DMS53 treated with DMSO at 0.1 percent for 48 hours (cell line): ENCODE results near the gene B4GALT4.

Experiments used
- DNase-seq: peaks from one replicate; lab custom pipeline; 2025; ENCODE audit not compliant: unreplicated experiment; lab: John Stamatoyannopoulos, UW

Gene B4GALT4

GRCh38 chr3:119238363-119238762, 2.3 kb downstream of the B4GALT4 start:
- DNase-seq: no peak

GRCh38 chr3:119237299-119237698, 3.4 kb downstream of the B4GALT4 start:
- no peak for DNase-seq

GRCh38 chr3:119236756-119237155, 3.9 kb downstream of the B4GALT4 start:
- no peak for DNase-seq

DNA sequence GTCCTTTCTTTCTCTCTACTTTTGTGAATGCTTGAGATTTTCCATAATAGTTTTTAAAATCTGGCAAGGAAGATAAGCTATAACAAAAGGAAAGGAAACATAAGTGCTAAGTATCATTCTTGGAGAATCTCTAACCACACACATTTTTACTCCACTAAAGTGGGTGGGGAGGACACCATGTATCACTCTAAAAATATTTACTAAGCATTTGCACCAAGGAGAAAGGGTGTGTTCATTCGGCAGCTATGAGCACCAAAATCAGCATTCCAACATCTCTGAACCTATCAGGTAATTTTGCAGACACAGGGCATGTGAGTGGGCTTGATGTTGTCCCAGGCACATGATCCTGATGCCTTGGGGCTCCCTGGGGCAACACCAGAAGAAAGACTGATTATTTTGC, 5.5 kb downstream of the B4GALT4 start:
- no peak for DNase-seq

DNA sequence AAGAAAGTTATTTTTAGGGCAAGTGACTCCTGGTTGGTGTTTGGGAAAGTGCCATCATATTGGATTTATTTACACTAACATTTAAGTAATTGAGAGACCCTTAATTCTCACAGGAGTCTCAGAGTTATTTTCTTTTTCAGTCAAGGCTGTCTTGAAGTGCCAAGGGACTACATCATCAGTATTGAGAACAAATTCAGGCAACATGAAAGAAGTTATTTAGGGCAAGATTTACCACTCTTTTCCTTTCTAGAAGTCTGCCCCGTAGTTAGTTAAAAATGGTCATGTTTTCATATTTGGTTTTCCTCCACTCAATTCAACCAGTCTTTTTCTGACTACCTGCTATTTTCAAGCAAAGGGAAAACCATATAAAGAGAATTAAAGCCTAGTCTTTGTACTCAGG, 6.1 kb downstream of the B4GALT4 start:
- DNase-seq: no peak

DNA sequence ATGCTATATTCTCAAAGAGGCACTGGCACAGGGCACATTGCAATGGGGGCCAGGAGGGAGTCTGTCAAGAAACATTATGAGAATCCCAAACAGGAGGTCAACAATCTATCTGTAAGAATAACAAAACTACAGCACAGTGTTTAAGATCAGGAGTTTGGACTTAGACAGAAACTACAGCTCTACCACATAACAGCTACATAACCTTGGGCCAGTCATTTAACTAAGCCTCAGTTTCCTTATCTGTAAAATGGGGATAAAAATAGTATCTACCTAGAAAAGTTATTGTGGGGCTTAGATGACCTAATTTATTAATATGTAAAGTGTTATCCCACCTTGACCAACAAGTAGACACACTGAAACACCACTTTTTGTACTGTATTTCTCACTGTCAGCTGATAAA, 9.9 kb downstream of the B4GALT4 start:
- no peak for DNase-seq

GRCh38 chr3:119230071-119230470, 10.6 kb downstream of the B4GALT4 start:
- DNase-seq: no peak

- no peak for DNase-seq
Measured at GRCh38 chr3:119229190-119229589, 11.5 kb downstream of the B4GALT4 start.

- DNase-seq: no peak
Measured at GRCh38 chr3:119228373-119229145, 12.1 kb downstream of the B4GALT4 start.

DNA sequence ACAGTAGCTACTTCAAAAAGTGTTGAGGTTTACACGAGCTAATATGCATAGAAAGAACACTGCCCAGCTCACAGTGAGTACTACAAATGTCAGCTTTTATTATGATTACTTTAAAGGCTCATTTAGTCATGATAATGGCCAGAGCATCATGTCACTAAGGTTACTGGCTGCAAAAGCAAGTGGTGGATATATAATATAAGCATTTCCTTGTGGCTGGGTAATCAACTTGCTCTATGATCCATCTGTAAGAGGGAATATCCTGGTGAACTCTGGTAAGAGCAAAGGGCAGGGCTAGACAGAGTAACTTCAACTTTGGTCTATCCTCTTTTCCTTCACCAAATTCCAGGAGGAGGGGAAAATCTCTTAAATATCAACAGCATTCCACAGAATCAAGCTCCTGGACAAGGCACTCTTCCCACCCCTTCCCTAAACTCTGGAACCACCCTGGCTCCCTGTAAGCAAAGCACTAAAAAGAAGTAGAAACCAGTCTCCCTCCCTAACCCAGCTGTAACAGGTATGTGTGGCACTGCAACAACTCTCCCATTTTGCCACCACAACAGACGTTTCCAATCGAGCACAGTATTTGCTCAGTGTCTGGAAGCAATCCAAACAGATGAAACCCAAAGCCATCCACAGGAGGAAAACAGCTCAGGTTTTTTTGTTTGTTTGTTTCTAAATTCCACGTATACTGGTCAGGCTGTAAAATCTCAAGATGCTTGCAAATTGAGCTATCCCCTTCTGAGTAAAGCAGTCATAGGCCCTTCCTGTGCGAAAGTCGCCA, 13.4 kb downstream of the B4GALT4 start:
- no peak for DNase-seq

- DNase-seq: no peak
Measured at GRCh38 chr3:119225121-119225520, 15.6 kb downstream of the B4GALT4 start.

- DNase-seq: no peak
Measured at GRCh38 chr3:119223511-119223910, 17.2 kb downstream of the B4GALT4 start.

DNA sequence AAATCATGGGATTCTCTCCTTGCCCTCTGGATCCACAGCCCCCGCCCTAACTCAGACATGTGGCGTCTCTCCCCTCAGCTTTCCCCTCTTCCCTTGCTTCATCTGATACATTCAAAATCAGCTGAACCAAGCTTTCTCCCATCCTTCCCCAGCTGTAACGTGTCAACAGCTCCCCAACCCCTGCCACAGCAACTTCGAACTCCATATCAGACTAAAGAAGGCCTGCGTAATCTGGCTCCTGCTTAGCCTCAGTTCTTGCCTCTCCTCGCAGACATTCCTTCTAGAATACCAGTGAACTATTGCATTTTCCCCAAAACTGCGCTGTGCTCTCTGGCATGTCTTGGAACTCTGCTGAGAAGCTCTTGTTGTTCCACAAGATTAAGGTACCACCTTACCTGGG, 18.3 kb downstream of the B4GALT4 start:
- no peak for DNase-seq

DNA sequence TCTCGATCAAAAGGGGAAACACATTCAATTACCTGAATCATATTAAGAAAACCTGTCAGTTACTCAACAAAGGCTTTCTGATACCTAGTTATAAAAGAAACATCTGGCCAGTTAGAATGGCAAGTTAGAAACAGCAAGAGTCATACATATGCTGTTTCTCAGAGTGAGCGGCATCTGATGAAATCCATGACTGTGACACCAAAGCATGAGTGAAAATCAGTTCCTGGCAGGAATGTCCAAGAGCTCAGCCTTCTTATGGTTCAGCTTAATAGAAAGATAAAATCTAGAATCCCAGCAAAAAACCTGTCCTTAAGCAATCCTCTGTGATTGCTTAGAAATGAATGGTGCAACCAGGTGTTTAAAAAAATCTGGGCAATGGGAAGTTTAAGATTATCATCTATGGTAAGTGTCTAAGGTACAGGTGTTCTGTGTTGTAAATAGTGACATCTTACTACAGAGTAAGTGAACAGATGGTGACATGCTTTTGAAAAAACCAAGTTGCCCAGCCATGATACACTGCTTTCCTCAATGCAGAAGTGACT, 18.8 kb downstream of the B4GALT4 start:
- no peak for DNase-seq

DNA sequence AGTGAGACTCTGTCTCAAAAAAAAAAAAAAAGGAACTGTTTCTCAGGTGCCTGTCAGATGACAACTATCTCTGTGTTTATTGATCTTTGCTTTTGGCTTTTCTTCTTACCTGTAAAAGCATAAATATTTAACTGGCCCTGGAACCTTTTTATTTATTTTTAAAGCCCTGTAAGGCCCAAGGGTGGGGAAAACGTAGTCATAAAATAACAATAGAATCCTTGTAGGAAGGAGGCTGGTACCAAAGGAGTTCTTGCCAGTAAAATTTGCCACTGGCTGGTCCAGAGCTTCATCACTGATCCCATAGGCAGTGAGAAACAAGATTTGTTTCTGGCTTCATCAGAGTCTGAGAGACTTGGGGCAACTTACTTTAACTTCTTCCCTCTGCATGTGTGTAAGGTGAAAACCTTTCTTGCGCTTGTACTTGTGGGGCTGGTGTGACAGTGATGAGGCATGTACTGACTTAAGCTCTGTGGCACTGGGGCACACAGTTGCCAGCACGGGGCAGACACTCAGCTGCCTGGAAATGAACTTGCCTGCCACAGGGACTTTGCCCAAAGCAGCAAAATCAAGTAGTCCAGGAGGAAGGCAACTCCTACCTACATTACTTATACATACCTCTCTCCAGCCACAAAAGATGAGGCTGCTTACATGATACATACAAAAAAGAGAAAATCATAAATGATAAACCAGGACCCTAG, 19.6 kb downstream of the B4GALT4 start:
- DNase-seq: no peak

- DNase-seq: no peak
Measured at GRCh38 chr3:119220198-119220597, 20.5 kb downstream of the B4GALT4 start.

DNA sequence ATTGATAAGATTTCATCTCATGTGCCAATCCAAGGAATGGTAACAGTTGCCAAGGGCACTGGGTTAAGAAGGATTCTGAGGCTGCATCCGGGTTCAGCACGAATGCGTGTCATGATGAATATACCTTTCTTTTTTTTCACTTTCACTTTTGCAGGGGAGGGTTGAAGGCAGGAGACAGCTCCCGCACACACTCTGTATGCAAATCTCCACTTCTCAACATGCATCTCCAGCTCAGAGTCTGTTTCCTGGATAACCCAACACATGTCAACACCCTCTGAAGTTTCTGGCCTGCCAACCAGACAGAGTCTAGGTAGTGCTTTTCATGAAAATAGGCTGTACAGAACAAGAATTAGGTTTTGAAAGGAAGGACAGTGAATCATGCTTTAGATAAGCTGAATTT, 21.6 kb downstream of the B4GALT4 start:
- DNase-seq: no peak

DNA sequence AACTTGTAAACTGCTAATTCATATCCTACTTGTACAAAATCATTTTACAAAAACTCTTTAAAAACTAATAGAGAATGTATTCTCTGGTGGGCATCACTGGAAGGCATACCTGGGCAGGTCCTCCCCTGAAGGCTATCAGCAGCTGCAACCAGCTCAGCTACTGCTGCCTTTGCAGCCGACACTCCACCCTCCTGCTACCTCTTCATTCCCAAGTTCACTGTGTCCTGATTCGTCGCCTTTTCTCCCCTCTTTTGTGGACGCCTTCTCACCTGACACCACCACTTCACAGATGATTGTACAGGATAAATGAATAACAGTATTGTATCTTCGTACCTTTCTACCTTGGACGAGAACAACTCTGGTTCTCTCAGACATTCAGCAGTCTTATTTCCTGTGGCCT, 28.9 kb downstream of the B4GALT4 start:
- no peak for DNase-seq

DNA sequence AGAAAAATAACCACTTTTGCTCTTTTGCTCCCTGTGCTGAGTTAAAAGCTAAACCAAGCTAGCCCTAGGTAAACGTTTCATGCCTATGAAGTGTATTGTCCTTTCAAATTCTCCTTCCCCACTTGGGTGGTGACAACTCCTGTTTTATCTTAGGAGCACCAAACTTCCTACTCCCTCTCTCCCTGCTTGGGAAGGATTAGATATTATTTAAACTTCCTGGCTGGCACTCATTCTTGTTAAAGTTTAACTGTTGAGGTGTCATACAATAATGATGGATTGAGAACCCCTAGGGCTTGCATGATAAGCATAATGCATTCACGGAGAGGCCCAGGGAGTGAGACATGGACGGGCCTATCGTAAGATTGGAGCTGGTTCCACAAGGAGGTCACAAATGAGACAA, 29.5 kb downstream of the B4GALT4 start:
- DNase-seq: no peak

DNA sequence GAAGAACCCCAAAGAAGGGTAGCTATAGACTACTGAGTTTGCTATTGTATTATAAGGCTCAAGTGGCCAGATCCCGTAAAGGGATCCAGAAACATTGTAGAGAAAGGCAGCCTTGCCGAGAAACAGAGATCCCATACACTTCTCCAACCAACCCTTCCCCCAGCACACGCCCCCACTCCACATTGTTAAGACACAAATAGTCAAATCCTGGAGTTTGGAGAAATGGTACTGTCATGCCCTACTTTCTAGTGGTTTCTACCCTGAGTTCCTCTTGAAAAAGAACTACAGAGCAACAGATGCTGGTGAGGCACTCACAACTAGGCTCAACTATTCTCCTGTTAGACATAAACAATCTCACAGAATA, 33.2 kb downstream of the B4GALT4 start:
- no peak for DNase-seq

GRCh38 chr3:119206611-119207511, 33.8 kb downstream of the B4GALT4 start:
- no peak for DNase-seq
